Measurements from ENCODE around the gene AKT2.

DNA sequence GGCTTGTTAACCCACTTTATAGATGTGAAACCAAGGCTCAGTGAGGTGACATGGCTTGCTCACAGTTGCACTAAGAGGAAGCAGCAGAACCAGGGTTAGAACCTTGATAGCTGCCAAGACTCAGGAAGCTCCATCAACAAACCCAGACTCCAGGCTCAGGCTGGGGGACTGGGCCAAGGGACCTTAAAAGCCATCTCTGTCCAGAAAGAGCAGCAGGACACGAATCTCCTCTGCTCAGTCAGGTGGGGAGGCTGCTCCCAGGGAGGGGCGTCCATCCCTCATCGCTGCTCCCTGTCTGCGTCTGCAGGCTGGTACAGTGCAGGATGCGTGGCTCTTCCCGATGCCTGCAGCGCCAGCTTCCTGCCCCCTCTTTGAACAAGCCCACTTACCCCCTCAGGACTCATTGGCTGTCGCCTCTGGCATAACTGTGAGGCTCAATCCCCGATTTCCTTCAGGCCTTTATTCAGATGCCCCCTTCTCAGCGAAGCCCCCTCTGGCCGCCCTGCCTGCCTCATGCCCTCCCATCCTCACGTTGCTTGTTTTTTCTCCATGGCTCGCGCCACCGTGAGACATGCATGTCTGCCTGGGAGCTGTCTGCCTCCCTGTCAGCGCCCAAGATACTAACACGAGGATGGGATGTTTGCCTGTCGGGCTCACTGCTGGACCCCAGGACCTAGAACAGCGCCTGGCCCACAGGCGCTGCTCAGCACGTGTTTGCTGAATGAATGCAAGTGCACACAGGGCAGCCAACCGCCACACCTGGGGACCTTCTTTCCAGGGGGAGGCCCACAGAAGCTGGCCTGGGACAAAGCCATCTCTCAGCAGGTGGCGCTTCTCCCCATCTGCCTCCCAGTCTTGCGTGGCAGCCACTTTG lies 21.5 kb downstream of the AKT2 start:
- TF ChIP-seq, protein P1, sequence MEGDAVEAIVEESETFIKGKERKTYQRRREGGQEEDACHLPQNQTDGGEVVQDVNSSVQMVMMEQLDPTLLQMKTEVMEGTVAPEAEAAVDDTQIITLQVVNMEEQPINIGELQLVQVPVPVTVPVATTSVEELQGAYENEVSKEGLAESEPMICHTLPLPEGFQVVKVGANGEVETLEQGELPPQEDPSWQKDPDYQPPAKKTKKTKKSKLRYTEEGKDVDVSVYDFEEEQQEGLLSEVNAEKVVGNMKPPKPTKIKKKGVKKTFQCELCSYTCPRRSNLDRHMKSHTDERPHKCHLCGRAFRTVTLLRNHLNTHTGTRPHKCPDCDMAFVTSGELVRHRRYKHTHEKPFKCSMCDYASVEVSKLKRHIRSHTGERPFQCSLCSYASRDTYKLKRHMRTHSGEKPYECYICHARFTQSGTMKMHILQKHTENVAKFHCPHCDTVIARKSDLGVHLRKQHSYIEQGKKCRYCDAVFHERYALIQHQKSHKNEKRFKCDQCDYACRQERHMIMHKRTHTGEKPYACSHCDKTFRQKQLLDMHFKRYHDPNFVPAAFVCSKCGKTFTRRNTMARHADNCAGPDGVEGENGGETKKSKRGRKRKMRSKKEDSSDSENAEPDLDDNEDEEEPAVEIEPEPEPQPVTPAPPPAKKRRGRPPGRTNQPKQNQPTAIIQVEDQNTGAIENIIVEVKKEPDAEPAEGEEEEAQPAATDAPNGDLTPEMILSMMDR (IDR thresholded peaks at IDR 0.05) = no peak
- TF ChIP-seq POLR2AphosphoS5 (IDR thresholded peaks at IDR 0.05) = no peak
- TF ChIP-seq POLR2A (IDR thresholded peaks at IDR 0.05) = no peak

All from breast epithelium (tissue), 3 donors.